ENCODE results near the gene TUSC1. TPM values are rescaled to one million over a fixed set of nuclear protein-coding genes. Genes with fewer than 3 reads are reported as not detected.

TUSC1 gene
- total RNA-seq, 1 experiment from 2014 or later = not detected

GRCh38 chr9:25704800-25705199, 26.6 kb upstream of the TUSC1 start:
- Histone ChIP-seq H3K9me3 (ENCODE audit: control insufficient read depth, low read depth, low read length) (no peaks in the 10 kb centered on the region), H2AK5ac (ENCODE audit: insufficient read length, low read length) (no peak overlapping the region), H3K4me2 (ENCODE audit: insufficient read depth, insufficient read length, low read length) (no peak overlapping the region), H4K8ac (replicated peaks; ENCODE audit: insufficient read length, low read depth, low read length) (no peak overlapping the region), H3K27me3 (ENCODE audit: insufficient read depth, low read length) (no peaks in the 10 kb centered on the region), H2BK20ac (ENCODE audit: low read depth, low read length, poor library complexity, severe bottlenecking) (no peak overlapping the region), H3K9ac (ENCODE audit: extremely low read depth, insufficient read length, low read length) (no peak overlapping the region), H3K4me1 (ENCODE audit: insufficient read depth, low read length) (no peaks in the 10 kb centered on the region), H4K20me1 (ENCODE audit: control insufficient read depth, insufficient read depth, insufficient read length) (no peaks in the 10 kb centered on the region), H3K79me2 (ENCODE audit: insufficient read depth, low read length) (no peaks in the 10 kb centered on the region), H2BK120ac (ENCODE audit: low read depth, low read length, poor library complexity, severe bottlenecking) (no peak overlapping the region), H2BK15ac (ENCODE audit: low read depth, low read length) (no peak overlapping the region), H3K79me1 (ENCODE audit: insufficient read depth, low read depth, low read length, poor library complexity, severe bottlenecking) (no peaks in the 10 kb centered on the region), H3K23me2 (ENCODE audit: insufficient read length, low read depth, low read length, poor library complexity, severe bottlenecking) (no peaks in the 10 kb centered on the region), H3K56ac (ENCODE audit: insufficient read length, low read depth, low read length) (no peak overlapping the region), H4K91ac (ENCODE audit: insufficient read length, low read depth, low read length) (no peak overlapping the region), H4K5ac (ENCODE audit: insufficient read length, low read depth, low read length) (no peak overlapping the region), H2BK12ac (ENCODE audit: insufficient read length, low read depth, low read length) (no peak overlapping the region), H3K14ac (ENCODE audit: insufficient read depth, low read length) (no peak overlapping the region), H3K27ac (ENCODE audit: insufficient read length, low read depth, low read length) (no peak overlapping the region), H3K18ac (ENCODE audit: insufficient read length, low read depth, low read length) (no peak overlapping the region), H3K23ac (ENCODE audit: insufficient read length, low read depth, low read length) (no peak overlapping the region), H2BK5ac (ENCODE audit: insufficient read length, low read length) (no peak overlapping the region), H2AFZ (ENCODE audit: low read length) (no peak overlapping the region), H3T11ph (ENCODE audit: low read length) (no peak overlapping the region), H3K4ac (ENCODE audit: low read depth, low read length) (no peak overlapping the region)
- Mint-ChIP-seq H3K9me3 (no peaks in the 10 kb centered on the region), H3K4me3 (no peak overlapping the region), H3K36me3 (ENCODE audit: insufficient read depth in 1 of 3, low read depth in 3 of 3) (no peaks in the 10 kb centered on the region), H3K4me1 (no peaks in the 10 kb centered on the region), H3K27me3 (ENCODE audit: low read depth) (no peaks in the 10 kb centered on the region), H3K27ac (no peak overlapping the region)
- DNase-seq = no peak
- TF ChIP-seq CTCF (conservative IDR thresholded peaks at IDR 0.05) = no peak
- no CpG with 5 or more reads among the region's 4 CpGs for WGBS (ENCODE audit: extremely low coverage, insufficient read length, low lambda C conversion rate)

Data from H9 (cell line).